Fibroblast of the conjunctiva (primary cell): ENCODE data around the gene CHKB.
"Not testable (repeated sequence)": the region's sequence is repeated elsewhere in the genome, so short reads cannot be mapped to it uniquely, and the experiment has no call there.

ENCODE experiments used
- DNase-seq: peaks from one replicate; pipeline ENCODE4 v3.0.0-alpha.2; 2010; ENCODE audit warnings: low read depth

CHKB gene

DNA sequence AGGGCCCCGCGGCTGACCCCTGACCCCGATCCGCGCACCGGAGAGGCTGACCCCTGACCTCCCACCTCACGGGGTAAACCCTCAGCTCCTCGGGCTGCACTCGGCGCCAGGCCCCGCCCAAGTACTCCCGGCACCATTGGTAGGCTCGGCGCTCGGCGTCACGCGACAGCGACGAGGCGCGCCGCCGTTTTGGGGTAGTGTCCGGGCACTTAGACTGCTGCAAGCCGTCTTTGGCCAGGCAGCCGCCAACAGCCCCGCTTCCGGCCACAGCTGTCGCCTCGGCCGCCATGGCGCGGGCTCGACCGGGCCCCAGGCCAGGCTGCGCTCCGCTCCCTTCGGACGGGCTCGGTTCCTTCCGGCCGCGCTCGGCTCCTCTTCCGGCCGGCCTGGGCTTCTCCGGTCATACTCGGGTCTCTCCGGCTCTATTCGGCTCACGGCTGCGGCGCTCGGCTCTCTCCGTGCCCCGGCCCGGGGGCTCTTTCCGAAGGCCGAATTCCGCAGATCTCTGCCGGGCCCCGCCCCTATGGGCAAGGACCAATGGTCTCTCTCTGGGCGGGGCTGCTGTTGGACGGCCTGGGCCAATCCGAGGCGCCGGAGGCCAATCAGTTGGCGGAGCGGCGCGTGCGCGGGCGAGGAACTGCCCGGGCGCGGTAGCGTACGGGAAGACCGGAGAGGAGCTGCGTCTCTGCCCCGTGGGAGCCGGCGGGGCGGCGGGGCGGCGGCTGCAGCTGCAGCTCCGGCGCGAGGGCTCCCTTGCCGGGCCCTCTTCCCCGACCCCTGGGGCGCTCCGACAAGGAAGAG lies at the start of gene CHKB:
Gene CHKB (minus strand): TSS at position 357 of the 801 bp plus-strand sequence. CDS start 68 bp downstream, at position 289.
- DNase-seq = peak; percentile 92

- DNase-seq = no peak
Measured at GRCh38 chr22:50630376-50630775, 47.7 kb upstream of the CHKB start.

- no peak for DNase-seq
Measured at GRCh38 chr22:50628543-50629134, 46.0 kb upstream of the CHKB start.

DNA sequence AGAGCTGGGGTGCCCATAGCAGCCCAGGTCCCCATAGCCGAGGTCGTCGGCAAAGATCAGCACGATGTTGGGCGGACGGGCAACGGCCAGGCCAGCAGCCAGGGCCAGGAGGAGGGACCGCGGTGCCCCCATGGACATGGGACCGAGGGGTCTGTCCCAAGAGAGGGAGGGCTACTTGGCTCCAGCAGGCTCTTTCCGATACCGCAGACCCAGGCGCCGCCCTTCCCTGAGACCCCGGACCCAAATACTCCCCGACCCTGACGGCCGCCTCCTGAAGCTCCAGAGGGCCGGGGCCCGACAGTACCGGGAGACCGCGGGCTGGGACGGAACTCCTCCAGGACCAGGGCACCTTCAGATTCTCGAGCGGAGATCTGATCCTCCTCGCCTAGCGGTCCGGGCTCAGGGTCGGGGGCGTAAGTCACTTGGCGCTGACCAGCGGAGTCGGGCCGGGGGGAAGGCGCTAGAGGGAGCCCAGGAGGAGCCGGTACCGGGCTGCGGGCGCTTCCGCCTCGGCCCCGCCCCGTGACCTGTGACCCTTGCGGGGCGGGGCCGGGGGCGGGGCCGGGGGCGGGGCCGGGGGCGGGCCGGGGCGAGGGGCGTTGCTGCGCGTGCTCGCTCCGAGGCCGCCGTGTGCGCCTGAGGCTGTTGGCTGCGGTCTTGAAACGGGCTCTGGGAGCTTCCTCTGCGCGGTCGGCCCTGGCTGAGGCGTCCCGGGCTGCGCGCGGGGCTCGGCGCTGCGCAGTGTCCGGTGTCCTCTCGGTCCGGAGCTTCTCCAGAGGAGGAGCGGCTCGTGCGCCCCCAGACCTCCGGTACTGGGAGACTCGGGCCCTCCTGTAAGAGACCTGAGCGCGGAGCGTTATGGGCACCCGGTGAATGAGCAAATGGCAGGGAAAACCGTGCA lies 45.2 kb upstream of the CHKB start, which contains the start of gene ARSA:
Gene ARSA (minus strand): TSS at position 511 of the 901 bp plus-strand sequence. CDS start 373 bp downstream, at position 138.
- peak; percentile 63 for DNase-seq

DNA sequence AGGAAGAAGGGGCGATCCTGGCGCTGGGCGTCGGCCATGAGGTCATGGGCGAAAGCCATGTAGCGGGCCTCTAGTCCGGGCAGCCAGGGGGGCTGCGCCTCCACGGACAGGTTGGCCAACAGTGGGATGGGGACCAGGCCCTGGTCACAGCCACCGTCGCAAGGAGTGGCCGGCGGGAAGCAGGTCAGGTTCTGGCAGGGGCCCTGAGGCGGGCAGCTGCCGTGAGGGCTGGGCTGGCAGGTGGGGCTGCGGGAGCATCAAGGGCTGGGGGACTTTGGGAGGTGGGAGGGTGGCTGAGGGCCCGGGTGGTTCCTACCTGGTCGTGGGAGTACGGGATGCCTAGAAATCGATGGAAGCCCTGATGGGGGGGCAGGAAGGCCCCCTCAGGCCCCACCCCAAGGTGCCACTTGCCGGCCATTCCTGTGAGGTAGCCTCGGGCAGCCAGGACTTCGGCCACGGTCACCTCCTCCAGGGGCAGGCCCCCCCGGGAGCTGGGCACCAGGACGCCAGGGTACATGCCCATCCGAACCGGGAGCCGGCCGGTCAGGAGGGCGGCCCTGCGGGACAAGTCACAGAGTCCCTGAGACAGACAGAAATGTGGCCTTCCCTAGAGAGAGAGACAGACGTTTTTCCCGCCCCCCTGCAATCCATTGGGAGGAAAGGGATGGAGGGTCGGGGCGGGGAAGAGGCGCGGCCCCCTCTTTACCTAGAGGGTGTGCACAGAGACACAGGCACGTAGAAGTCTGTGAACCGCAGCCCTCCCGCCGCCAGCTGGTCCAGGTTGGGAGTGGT lies 44.4 kb upstream of the CHKB start:
- no peak for DNase-seq

DNA sequence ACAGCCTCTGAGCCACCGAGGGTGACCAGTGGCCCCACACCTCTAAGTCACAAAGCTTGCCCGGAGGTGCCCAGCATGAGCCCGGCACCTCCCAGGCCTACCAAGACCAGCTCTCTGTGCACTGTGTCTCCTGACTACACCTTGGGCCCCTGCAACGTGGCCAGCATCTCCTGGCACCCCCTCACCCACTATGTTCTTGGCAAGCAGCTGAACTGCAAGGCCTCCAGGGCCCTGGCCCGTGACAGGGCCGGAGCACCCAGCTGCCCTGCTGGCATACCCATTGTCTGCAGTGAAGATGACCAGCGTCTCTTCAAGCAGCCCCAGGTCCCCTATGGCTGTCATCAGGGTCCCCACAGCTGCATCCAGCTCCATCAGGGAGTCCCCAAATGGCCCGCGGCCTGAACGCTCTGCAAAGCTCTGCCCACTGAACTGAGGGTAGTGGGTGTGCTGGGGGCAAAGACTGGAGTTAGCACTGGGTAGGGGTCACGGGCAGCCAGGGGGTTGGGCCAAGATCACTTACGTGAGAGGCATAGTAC lies 43.7 kb upstream of the CHKB start:
- no peak for DNase-seq

- DNase-seq = no peak
Measured at GRCh38 chr22:50625568-50626313, 43.1 kb upstream of the CHKB start.

DNA sequence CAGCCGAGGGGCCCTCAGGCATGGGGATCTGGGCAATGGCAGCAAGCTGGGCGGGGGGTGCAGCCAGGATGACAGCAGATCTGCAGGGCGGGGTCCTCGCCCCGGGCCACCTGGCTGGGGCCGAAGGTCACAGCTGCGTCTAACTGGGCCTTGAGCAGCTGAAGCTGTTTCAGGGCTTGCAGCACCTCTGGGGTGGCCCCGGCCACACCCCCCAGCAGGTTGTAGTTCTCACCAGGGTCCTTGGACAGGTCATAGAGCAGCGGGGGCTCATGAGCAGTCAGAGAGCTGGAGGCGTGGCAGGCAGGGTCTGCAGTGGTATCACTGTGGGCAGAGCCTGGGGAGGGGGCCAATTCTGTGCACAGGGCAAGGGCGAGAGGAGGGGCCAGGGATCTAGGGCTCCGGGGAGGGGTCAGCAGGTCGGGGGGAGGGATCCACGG lies 42.5 kb upstream of the CHKB start:
- no peak for DNase-seq

DNA sequence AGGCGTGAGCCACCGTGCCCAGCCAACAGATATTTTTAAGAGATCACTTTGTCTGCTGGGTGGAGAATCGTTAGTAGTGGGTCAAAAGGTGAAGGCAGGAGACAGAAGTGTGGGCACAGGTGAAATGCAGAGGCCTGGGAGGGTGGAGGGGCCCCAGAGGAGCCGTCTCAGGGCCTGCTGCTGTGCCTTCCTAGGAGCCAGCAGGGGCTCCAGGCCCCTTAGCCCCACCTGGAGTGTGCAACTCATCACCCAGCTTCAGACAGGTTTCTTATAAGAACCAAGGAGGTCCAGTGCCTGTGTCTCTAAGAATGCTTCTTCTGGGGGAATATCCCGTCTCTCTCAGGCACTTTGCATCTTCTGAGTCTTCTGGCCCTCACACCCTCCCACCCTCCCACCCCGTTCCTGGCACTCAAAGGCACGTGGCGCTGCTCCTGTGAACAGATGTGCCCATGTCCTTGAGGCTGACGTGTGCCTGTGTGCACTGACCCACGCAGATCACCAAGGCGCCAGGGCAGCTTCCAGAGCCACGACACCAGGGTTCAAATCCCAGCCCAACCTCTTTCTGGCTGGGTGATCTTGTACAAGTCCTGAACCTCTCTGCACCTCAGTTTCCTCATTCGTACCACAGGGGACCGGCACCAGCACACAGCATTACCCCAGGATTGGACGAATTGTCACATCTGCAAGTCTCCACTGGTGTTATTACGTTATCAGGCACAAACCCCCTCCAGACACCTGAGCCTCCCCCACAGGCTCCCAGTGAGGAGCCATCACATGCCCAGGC lies 41.9 kb upstream of the CHKB start:
- no peak for DNase-seq

DNA sequence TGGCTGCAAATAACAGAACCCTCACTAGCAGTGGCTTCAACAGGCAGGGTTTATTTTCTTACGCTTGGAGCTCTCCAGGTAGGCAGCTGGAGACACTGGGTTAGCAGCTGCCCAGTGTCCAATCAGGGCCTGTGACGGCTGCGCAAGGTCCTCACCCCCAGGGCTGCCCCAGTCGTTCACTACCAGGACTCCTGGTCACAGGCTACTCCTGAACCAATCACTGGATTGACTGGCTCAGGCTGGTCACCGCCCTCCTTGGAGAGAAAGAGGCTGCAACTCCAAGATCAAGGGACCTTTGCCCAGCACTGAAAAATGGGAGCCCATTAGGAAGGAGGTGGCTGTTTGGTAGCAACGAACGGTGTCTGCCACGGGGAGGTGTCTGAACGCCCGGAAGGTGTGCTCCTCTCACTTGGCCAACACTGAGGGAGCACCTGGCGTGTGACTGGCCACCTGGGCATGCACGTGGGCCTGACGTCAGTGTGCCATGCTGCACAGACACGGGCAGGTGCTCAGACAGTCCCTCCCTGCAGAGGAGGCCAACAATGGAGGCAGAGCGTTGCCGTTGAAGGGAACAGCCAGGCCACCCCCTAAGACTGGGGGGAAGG lies 40.2 kb upstream of the CHKB start:
- DNase-seq = no peak

- DNase-seq = no peak
Measured at GRCh38 chr22:50621948-50622722, 39.5 kb upstream of the CHKB start.

DNA sequence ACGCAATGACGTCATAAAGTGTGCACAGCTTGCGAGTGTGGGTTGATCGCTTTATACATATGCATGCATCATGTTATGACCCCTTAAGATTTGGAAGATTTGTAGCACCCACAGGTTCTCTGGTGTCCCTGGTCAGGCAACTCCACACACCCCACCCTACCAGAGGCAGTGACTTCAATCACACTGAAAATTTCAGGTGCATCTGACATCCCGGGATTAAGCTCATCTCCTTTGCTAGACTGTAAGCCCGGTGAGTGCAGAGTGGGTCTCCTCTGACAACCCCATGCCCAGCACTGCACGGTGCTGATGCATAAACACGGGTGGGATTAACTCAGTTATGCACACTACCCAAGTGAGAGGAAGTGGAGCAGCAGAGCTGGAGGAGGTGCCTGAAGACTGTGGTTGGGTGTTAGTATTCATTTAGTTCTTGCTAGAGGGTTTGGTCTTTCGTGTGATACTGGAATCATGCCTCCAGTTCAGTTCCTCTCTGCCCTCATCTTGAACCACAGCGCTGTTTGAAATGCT lies 38.8 kb upstream of the CHKB start:
- DNase-seq = no peak

DNA sequence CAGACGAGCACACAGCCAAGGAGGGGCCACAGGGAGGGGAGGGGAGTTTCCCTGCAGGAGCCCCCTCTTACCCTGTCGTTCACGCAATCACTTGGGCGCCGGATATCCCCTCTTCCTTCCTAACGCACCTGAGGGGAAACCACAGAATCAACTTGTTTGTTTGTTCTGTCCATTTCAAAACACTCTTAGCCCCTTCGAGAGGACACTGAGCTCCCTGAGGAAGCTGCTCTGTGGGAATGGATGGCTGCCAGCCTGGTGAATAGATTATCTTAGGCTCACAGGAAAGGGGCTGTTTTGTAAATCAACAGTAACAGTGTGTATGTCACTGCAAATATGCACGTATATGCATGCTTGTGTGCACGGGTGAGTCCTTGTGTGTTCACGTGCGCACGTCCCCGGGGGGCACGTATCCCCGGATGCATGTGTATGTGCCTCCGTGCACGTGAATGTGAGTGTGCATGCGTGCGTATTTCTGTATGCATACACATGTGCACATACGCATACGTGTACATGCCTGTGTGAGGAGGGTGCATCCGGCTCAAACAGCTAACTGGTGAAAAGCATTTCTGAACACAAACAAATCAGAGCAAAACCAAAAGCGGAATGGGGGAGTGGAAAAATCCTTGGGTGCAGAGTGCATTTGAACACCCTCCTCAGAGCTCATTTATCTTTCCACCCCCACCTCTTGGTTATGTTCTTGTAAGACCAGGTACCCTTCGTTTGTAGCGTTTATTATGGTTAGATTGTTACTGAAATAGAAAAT lies 38.1 kb upstream of the CHKB start:
- no peak for DNase-seq

DNA sequence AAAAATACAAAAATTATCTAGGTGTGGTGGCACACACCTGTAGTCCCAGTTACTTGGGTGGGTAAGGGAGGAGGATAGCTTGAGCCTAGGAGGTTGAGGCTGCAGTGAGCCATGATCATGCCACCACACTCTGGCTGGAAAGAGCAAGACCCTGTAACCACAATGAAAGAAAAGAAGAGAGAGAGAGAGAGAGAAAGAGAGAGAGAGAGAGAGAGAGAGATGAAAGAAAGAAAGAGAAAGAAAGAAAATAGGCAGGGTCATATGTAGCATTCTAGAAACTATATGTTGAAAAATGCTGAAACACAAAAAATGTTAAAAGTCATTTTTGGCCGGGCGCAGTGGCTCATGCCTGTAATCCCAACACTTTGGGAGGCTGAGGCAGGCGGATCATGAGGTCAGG lies 31.6 kb upstream of the CHKB start:
- DNase-seq = not testable (repeated sequence)

GRCh38 chr22:50613291-50613981 lies 30.8 kb upstream of the CHKB start:
- no peak for DNase-seq

- no peak for DNase-seq
Measured at GRCh38 chr22:50612528-50613221, 30.0 kb upstream of the CHKB start.
